ENCODE data around the gene C1QTNF8.

C1QTNF8 gene

GRCh38 chr16:1106659-1107058 lies 10.6 kb upstream of the C1QTNF8 start:
- TF ChIP-seq CTCF (IDR thresholded peaks at IDR 0.05): no peak; the same call in 1 of the 2 replicates

- TF ChIP-seq CTCF (IDR thresholded peaks at IDR 0.05): peak; percentile 91
Measured at GRCh38 chr16:1105888-1106620, 10.0 kb upstream of the C1QTNF8 start.

- no peak for TF ChIP-seq CTCF (IDR thresholded peaks at IDR 0.05)
Measured at GRCh38 chr16:1103636-1103980, 7.6 kb upstream of the C1QTNF8 start.

GRCh38 chr16:1102921-1103635 lies 7.0 kb upstream of the C1QTNF8 start:
- TF ChIP-seq CTCF (IDR thresholded peaks at IDR 0.05): peak; percentile 73

- TF ChIP-seq CTCF (IDR thresholded peaks at IDR 0.05): no peak
Measured at GRCh38 chr16:1102333-1102700, 6.3 kb upstream of the C1QTNF8 start.

- no peak for TF ChIP-seq CTCF (IDR thresholded peaks at IDR 0.05)
Measured at GRCh38 chr16:1101573-1102332, 5.7 kb upstream of the C1QTNF8 start.

- no peak for TF ChIP-seq CTCF (IDR thresholded peaks at IDR 0.05)
Measured at GRCh38 chr16:1101133-1101532, 5.1 kb upstream of the C1QTNF8 start.
